Measurements from ENCODE around the gene ARID5B. TPM values are rescaled to one million over a fixed set of nuclear protein-coding genes. Genes with fewer than 3 reads are reported as not detected.

Gene ARID5B
- total RNA-seq, 1 donor from 2014 or later, result 76.8 TPM

- TF ChIP-seq, protein P1, sequence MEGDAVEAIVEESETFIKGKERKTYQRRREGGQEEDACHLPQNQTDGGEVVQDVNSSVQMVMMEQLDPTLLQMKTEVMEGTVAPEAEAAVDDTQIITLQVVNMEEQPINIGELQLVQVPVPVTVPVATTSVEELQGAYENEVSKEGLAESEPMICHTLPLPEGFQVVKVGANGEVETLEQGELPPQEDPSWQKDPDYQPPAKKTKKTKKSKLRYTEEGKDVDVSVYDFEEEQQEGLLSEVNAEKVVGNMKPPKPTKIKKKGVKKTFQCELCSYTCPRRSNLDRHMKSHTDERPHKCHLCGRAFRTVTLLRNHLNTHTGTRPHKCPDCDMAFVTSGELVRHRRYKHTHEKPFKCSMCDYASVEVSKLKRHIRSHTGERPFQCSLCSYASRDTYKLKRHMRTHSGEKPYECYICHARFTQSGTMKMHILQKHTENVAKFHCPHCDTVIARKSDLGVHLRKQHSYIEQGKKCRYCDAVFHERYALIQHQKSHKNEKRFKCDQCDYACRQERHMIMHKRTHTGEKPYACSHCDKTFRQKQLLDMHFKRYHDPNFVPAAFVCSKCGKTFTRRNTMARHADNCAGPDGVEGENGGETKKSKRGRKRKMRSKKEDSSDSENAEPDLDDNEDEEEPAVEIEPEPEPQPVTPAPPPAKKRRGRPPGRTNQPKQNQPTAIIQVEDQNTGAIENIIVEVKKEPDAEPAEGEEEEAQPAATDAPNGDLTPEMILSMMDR (IDR thresholded peaks at IDR 0.05), result no peak
- DNase-seq (no peak), ATAC-seq (ENCODE audit: low read depth) (no peak)
- Mint-ChIP-seq H3K4me1 (peaks cover 92% of the 10 kb centered on the region), H3K9me3 (no peaks in the 10 kb centered on the region), H3K27ac (peak overlapping the region; percentile 100), H3K36me3 (ENCODE audit: low read depth) (peaks cover 68% of the 10 kb centered on the region), H3K27me3 (no peaks in the 10 kb centered on the region), H3K4me3 (peak overlapping the region; percentile 68)
- POLR2A ChIA-PET, result interaction anchor here (1.0 to 12.4 kb wide), 9 partner anchors 11 to 96 kb away, joined by 3 to 320 read pairs (median 32); partner anchors contain the start of gene ARID5B
- CTCF ChIA-PET, result interaction anchor here (0.8 to 1.8 kb wide), 3 partner anchors 11 to 95 kb away, joined by 3 to 5 read pairs (median 4); no protein-coding TSS in a partner anchor
- intact Hi-C loops (cut with micrococcal nuclease), result no loop called here
Observed at GRCh38 chr10:61998937-61999336, 97.4 kb downstream of the ARID5B start.

GRCh38 chr10:62000037-62000603, 98.6 kb downstream of the ARID5B start:
- Mint-ChIP-seq H3K4me1 (peaks cover 95% of the 10 kb centered on the region), H3K27me3 (no peaks in the 10 kb centered on the region), H3K9me3 (no peaks in the 10 kb centered on the region), H3K4me3 (peak overlapping the region; percentile 77), H3K27ac (peak overlapping the region; percentile 100), H3K36me3 (ENCODE audit: low read depth) (peaks cover 77% of the 10 kb centered on the region)
- DNase-seq (peak; percentile 60), ATAC-seq (ENCODE audit: low read depth) (peak; percentile 86)
- intact Hi-C loops (cut with micrococcal nuclease), result loop anchor here (1.0 to 5.0 kb wide), 9 partner anchors 8 to 1267 kb away; no protein-coding TSS in a partner anchor
- POLR2A ChIA-PET, result interaction anchor here (0.5 to 12.4 kb wide), 32 partner anchors 8 to 1716 kb away, joined by 3 to 320 read pairs (median 6); partner anchors contain the start of gene ARID5B
- CTCF ChIA-PET, result interaction anchor here (0.7 to 1.8 kb wide), 3 partner anchors 38 to 97 kb away, joined by 3 to 5 read pairs (median 3); no protein-coding TSS in a partner anchor
- TF ChIP-seq, protein P1 (IDR thresholded peaks at IDR 0.05), result no peak

GRCh38 chr10:62000726-62001125, 99.2 kb downstream of the ARID5B start:
- intact Hi-C loops (cut with micrococcal nuclease), result loop anchor here (1.0 to 5.0 kb wide), 9 partner anchors 8 to 1267 kb away; no protein-coding TSS in a partner anchor
- TF ChIP-seq, protein P1 (IDR thresholded peaks at IDR 0.05), result no peak
- Mint-ChIP-seq H3K9me3 (no peaks in the 10 kb centered on the region), H3K27me3 (no peaks in the 10 kb centered on the region), H3K4me3 (peak overlapping the region; percentile 77), H3K36me3 (ENCODE audit: low read depth) (peaks cover 80% of the 10 kb centered on the region), H3K4me1 (peaks cover 95% of the 10 kb centered on the region), H3K27ac (peak overlapping the region; percentile 100)
- ChIA-PET POLR2A (interaction anchor here (0.5 to 12.4 kb wide), 29 partner anchors 7 to 1716 kb away, joined by 3 to 320 read pairs (median 7); partner anchors contain the start of gene ARID5B), CTCF (interaction anchor here (0.7 to 1.1 kb wide), 2 partner anchors 38 to 46 kb away, joined by 3 read pairs; no protein-coding TSS in a partner anchor)
- DNase-seq, result no peak
- no peak for ATAC-seq (ENCODE audit: low read depth)

GRCh38 chr10:62001898-62002297, 100.4 kb downstream of the ARID5B start:
- Mint-ChIP-seq H3K9me3 (no peaks in the 10 kb centered on the region), H3K27ac (peak overlapping the region; percentile 100), H3K36me3 (ENCODE audit: low read depth) (peaks cover 87% of the 10 kb centered on the region), H3K27me3 (no peaks in the 10 kb centered on the region), H3K4me3 (peak overlapping the region; percentile 7), H3K4me1 (peaks cover 98% of the 10 kb centered on the region)
- intact Hi-C loops (cut with micrococcal nuclease), result loop anchor here (2.0 to 5.0 kb wide), 2 partner anchors 37 to 1265 kb away; no protein-coding TSS in a partner anchor
- ChIA-PET CTCF (interaction anchor here (1.1 kb wide), 1 partner anchor 36 kb away, joined by 3 read pairs; no protein-coding TSS in a partner anchor), POLR2A (interaction anchor here (0.8 to 12.4 kb wide), 9 partner anchors 9 to 99 kb away, joined by 4 to 320 read pairs (median 10); partner anchors contain the start of gene ARID5B)
- ATAC-seq (ENCODE audit: low read depth), result no peak
- TF ChIP-seq, protein P1 (IDR thresholded peaks at IDR 0.05), result no peak
- no peak for DNase-seq

GRCh38 chr10:62002753-62003152, 101.3 kb downstream of the ARID5B start:
- H3K4me1 Mint-ChIP-seq, result peaks cover 98% of the 10 kb centered on the region
- peaks cover 87% of the 10 kb centered on the region for H3K36me3 Mint-ChIP-seq (ENCODE audit: low read depth)
- CTCF ChIA-PET, result interaction anchor here (1.1 kb wide), 1 partner anchor 35 kb away, joined by 3 read pairs; no protein-coding TSS in a partner anchor

More at GRCh38 chr10:62002753-62003152, 101.3 kb downstream of the ARID5B start:
- no peaks in the 10 kb centered on the region for H3K9me3 Mint-ChIP-seq
- intact Hi-C loops (cut with micrococcal nuclease), result loop anchor here (5.0 kb wide), 1 partner anchor 1265 kb away; no protein-coding TSS in a partner anchor
- H3K27ac Mint-ChIP-seq, result peak overlapping the region; percentile 100
- no peak for DNase-seq
- no peak for ATAC-seq (ENCODE audit: low read depth)
- no peak overlapping the region for H3K4me3 Mint-ChIP-seq
- TF ChIP-seq, protein P1 (IDR thresholded peaks at IDR 0.05), result no peak
- POLR2A ChIA-PET, result interaction anchor here (1.8 to 12.4 kb wide), 6 partner anchors 9 to 100 kb away, joined by 10 to 320 read pairs (median 54); partner anchors contain the start of gene ARID5B
- no peaks in the 10 kb centered on the region for H3K27me3 Mint-ChIP-seq

All from activated B cell treated with CpG ODN at 0.5 μM for 24 hours (primary cell).